HL-60/S4 treated with retinoic acid at 250 ng/mL for 4 days and 3 days (cell line): ENCODE measurements around the gene CFDP1.

Experiments
- in situ Hi-C: fragments of 300-500 bp; cut with MboI; formaldehyde crosslinking; loops from 2 replicates; pipeline ENCODE4 v1.7.0; 2022; ENCODE audit warnings: low sequenced_read_pairs

Gene CFDP1

DNA sequence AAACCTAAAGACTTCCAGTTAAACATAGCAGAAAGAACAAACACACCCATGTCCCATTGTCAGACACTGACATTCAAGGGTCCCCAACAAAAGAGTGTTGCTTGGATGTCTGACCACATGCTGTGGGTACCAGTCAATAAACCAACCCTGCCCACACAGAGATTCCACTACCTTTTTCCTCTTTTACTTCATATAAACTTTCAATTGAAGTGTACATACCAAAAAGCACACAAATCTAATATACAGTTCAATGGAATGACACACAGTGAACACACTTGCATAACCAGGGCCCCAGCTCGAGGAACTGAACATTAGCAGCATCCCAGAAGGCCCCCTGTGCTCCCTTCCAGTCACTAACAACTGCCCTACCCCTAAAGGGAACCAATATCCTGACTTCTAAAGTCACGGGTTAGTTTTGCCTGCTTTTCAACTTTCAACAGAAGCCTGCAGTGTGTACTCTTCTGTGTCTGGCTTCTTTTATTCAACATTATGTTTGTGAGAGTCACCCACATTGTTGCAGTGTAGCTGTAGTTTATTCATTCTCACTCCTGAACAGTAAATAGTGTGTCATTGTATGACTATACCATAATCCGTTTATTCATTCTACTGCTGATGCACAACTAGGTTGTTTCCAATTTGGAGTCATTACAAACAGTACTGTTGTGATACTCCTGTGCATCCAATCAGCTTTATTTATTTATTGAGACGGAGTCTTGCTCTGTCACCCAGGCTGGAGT, 18.0 kb downstream of the CFDP1 start:
- in situ Hi-C loops = no loop called here

DNA sequence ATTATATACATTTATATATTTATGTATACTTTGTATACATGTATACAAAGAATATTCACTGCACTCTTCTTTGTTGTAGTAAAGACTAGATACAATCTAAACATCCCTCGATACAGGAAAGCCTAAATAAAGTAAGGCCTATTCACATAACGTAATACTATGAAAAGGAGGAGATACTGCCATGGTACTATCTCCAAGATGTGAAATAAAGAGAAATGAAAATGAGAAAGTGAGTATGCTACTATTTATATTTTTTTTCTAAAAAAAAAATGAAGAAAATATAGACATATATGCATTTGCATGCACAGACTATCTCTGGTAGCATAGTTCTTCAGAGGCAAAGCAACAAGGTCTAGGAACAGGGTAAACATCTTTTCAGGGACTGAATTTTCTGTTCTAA, 19.4 kb downstream of the CFDP1 start:
- in situ Hi-C loops = no loop called here

DNA sequence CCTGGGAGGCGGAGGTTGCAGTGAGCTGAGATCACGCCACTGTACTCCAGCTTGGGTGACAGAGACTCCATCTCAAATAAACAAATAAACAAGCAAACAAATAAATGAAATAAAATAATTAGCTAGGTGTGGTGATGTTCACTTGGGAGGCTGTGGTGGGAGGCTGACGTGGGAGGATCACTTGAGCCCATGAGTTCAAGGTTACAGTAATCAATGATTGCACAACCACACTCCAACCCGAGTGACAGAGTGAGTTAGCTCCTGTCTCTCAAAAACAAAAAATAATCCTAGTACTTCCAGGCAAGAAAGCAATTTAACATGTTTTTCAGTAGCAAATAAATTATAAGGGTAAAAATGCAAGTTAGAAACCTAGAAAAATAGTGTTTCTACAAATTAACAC, 26.4 kb downstream of the CFDP1 start:
- in situ Hi-C loops = no loop called here

DNA sequence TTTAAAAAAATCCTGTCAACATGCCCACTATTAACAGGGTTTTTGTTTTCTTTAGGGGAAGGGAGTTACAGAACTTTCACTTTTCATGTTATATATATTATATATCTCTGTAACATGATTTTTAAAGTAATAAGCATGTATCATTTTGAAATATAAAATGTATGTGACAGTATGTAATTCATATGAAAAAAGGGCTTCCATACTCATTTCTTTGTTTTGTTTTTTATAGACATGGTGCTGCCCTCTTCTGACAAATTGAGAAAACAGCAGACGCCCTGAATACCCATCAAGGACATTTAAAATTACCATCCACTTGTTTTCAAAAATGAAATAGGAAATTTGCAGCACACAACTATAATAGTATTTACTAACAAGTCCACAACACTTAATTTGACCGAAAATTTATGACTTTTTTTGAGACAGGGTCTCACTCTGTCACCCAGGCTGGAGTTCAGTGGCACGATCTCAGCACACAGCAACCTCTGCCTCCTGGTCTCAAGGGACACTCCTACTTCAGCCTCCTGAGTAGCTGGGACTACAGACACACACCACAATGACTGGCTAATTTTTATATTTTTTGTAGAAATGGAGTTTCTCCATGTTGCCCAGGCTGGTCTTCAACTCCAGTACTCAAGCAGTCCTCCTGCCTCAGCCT, 30.4 kb downstream of the CFDP1 start:
- in situ Hi-C loops = no loop called here

DNA sequence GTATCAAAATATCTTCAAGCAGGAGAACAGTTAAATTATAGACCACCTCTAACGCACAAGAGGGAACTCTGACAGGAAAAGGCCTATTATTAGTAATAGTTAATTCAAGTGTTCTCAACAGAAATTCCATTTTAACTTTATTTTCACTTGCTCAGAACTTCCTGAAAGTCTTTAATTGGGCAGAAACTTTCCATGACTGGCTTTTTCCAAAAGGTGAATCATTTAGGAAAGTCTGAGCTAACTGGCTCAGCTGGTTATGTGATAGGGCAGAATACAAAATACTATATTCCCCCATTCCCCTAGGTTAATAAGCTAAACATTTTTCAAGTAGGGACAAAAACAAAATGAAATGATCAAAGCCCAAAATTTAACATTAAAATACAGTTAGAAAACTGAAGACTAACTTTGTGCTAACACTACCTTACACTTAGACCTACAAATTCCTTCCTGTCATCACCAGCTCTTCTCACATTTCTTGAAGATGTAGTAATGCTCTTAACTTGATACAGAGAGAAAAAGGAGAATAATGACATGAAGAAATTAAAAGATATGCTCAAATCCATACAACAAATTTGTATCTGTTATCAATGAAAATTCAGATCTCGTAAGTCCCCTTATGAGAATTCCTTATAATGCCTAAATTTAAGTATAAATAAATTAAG, 31.0 kb downstream of the CFDP1 start:
- in situ Hi-C loops = no loop called here

DNA sequence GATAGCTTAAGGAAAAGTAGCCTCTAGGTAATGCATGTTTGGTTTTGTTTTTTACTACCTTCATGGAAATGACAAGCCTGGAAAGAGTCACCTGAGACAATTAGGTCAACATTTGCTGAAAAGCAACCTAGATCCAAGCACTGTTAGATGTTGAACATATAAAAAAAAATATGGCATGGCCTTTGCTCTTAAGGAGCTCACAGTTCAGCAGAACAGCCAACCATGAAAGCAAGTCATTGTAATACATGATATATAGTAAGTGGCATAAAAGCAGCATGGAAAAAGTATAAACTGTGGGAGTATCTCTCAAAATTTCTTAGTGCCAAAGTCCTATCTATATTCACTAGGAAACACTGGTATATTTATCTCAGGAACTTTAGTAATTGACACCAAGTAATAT, 31.6 kb downstream of the CFDP1 start:
- in situ Hi-C loops = no loop called here

DNA sequence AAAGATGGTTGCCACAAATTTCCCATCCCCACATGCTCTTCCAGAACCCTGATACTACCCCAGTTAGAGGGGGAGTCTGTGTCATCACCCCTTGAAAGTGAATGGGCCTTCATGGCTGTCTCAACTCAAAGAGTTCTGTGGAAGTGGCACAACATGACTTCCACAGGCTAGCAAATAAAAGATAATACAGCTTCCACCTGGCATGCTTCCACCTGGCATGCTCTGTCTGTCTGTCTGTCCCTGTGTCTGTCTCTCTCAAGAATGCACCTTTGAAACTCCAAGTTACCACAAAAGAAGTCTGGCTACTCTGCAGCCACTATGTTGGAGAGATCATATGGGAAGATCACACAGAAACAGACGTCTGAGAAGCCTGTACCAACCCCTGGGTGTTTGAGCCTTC, 35.0 kb downstream of the CFDP1 start:
- in situ Hi-C loops = loop anchor here (25.0 kb wide), 1 partner anchor 186 kb away; the partner anchor contains the start of genes CTRB1 and CTRB2

DNA sequence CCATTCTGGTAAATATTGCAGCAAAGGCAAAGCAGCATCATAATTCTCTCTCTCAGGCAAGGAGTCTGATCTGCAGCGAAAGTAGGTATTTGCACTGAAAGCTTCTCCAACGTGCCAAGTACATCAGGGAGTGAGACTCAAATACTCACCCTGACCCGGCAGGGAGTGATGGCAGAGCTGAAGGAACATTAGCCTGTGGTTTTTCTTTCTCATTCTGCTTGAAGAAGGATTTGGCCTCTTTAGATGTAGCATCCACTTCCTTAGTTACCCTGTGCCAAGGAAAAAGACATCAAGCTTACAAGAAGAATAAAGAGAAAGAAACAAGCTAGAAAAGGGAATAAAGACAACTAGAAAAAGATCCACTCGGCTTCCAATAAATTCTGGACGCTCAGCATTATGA, 38.4 kb downstream of the CFDP1 start:
- in situ Hi-C loops = loop anchor here (25.0 kb wide), 1 partner anchor 183 kb away; the partner anchor contains the start of genes CTRB1 and CTRB2

DNA sequence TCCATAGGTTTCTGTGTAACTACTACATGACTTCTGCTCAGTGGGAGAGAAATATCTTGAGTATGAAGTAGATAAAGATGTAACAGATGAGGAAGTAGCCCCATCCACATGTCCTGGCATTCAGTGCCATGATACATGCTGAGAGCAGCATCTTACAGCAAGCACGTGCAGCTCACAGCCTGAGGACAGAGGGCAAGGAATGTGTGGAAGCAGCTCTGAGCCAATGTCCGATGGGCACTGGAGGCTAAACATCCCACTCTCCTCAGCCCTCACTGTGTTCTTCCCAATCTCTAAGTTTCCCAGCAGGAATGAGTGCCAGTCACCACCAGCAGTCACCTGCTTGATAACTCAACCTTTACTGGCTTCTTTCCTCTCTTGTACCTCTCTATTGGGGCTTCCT, 40.4 kb downstream of the CFDP1 start:
- in situ Hi-C loops = loop anchor here (25.0 kb wide), 1 partner anchor 181 kb away; the partner anchor contains the start of genes CTRB1 and CTRB2

DNA sequence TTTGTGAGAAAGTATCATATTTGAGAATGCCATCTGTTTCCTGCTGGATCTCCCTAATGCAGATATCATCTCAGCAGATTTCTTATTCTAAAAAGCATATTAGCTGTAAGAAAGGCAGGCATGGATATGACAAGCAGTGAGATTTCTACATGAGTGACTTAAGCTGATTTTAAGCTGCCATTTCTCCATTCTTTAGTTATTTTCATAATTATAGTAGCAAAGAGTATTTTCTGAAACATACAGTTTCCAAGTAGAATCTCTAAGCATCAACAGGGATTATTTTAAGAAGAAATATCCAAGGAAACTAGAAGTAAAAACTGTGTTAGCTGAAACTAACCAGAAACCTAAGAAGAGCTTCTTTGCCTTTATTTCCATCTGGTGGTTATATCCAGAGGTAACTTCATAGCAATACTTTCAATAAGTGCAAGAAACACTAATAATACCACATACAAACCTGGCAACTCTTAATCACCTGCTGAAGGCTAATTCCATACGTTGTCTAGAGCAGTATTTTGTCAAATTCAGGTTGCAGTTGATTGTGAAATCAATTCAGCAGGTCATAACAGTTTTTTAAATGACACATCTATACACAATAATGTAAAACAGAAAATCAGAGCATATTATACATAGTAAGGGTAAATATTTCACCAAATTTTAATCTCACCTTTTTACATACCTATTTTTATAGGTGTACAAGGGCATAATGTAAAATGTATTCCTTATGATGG, 42.2 kb downstream of the CFDP1 start:
- in situ Hi-C loops = loop anchor here (25.0 kb wide), 1 partner anchor 179 kb away; the partner anchor contains the start of genes CTRB1 and CTRB2

DNA sequence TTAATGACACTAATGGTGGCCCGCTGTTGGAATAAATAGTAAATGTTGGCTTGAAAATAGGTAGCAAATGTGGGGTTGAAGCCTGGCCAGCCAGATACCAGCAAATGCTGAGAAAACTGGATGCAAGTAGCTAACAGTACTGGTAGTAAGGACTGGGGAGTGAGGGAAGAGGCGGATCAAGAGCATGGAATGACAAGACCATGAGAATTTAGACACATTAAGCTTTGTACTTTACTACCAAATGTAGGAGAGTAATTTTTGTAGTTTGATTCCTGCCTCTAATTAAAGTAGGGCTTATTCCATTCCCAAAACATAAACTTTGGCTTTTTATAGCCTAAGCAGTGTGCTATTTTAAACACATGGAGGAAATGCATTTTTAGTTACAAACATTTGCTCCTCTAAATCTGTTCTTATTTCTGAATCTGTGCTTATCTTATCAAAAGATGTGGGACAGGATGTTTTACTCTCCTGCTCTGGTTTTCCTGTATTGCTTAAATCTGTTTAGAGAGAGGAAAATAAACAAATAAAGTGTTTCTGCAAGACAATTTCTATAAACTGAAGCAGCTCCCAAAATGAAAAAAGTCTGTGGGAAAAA, 44.1 kb downstream of the CFDP1 start:
- in situ Hi-C loops = loop anchor here (25.0 kb wide), 1 partner anchor 177 kb away; the partner anchor contains the start of genes CTRB1 and CTRB2

DNA sequence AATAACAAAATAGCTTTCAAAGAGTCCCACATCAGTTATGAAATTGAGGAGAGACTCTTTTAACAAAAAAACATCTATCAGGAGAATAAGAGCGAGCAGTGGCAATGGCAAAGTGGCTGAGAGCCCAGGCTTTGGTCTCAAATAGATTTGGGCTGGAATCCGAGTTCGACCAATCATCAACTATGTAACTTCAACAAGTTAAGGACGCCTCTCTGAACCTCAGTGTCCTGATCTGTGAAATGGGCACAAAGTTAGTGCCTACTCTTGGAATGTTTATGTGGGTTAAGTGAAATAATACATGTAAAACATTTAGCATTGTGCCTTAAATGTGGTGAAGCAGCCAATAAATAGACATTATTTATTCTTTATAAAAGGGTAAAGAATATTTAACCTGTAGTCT, 45.4 kb downstream of the CFDP1 start:
- in situ Hi-C loops = loop anchor here (25.0 kb wide), 1 partner anchor 176 kb away; the partner anchor contains the start of genes CTRB1 and CTRB2

DNA sequence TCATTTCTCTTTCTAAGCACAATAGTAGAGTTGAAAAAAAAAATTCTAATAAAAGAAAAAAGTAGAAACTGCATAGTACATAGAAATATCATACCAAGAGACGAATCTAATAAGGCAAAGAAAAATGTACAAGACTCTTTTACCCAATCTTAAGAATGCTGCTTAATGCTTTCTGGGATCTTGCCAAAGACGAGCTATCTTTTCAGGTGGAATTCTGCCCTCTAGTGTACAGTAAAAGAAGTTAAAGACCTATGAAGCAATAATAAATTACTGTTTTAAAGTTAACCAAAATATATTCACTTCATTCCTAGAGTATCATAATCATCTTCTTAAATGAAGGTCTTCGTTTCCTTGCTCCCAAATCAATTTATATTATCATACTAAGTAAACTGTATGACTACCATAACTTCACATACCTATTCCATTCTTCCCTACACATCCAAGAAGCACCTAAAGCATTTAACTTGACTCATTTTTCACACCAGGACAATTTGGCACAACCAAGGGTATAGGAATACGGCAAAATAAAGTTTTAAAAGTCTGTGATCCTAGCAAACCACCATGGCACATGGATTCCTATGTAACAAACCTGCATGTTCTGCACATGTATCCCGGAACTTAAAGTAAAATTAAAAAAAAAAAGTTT, 47.7 kb downstream of the CFDP1 start:
- in situ Hi-C loops = loop anchor here (25.0 kb wide), 1 partner anchor 173 kb away; the partner anchor contains the start of genes CTRB1 and CTRB2

DNA sequence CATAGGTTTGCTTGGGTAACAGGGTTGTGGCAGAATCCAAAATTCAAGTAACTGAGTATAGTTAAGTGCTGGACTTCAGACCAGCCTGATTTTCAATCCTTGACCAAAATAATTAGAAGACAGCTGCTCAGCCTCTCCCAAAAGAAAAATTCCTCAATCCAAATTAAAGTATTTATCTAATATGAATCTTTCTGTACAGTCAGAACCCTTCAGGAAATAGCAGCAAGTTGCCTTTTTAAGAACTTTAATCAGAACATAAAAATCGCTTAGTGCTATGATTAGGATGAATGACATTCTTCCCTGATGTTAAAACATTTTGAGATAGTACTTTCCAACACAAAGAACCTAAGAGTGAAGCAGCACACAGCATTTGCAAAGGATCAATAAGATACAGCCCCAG, 50.2 kb downstream of the CFDP1 start:
- in situ Hi-C loops = loop anchor here (25.0 kb wide), 1 partner anchor 171 kb away; the partner anchor contains the start of genes CTRB1 and CTRB2

DNA sequence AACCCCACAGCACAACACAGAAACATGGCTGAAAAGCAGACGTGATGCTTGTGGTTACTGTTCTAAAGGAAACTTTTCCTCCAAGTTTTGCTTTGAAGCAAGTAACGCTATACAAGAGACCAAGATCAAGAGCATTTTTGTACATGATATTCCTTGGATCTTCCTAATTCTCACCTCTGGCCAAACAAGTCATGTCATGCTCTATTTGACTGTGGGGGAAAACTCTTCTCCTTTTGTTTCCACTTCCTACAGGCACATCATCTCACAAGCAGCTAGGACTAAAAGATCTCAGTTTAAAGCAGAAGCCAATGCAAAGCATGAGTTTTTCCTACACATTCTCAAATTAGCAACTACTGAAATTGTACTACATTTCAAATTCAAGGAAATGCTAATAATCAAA, 50.7 kb downstream of the CFDP1 start:
- in situ Hi-C loops = loop anchor here (25.0 kb wide), 1 partner anchor 170 kb away; the partner anchor contains the start of genes CTRB1 and CTRB2

DNA sequence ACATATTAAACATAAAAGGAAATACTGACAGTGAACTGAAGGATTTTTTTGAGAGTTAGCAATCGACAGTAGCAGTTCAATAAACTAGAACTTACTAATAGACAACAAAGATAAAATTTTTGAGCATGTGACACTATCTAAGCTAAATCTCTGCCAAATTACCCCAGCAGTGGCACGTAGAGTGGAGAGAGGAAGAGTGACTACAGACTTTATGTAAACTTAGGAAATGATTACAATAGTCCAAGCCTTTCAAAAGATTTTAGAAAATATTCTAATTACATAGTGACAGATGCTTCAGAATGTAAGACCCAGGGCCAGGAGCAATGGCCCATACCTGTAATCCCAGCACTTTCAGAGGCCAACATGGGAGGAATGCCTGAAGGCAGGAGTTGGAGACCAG, 52.4 kb downstream of the CFDP1 start:
- in situ Hi-C loops = loop anchor here (25.0 kb wide), 1 partner anchor 169 kb away; the partner anchor contains the start of genes CTRB1 and CTRB2

DNA sequence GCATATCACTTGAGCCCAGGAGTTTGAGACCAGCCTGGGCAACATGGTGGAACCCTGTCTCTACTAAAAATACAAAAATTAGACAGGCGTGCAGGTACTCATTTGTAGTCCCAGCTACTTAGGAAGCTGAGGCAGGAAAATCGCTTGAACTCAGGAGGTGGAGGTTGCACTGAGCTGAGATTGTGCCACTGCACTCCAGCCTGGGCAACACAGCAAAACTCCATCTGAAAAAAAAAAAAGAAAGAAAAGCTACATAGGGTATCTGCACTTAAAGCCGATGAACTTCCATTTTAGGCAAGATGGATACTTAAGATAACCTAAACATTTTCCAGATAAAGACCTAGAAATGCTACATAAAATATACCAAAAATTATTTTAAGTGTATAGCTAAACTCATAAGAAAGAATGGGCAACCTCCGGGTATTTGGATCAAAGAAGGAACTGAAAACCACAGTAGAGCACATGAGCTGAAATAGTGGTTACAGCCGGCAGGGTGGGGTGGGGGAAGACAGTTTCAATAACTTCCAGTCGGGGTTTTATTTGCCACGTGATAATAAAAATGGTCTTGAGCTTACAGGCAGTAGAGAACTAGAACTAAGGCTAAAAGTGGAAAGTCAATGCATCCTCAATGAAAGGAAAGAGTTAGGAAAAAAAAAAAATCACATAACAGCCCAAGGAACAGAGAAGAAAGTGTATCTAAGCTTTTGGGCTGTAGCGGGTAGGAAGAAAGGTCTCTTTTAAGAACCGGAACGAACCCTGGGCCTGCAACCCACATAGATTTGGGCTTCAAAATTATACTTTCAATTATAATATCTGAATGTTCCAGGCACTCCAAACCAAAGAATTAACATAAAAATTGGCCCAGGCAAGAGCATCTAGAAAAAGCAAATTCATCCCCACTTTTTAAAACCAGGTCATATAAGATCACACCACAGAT, 53.1 kb downstream of the CFDP1 start:
- in situ Hi-C loops = loop anchor here (25.0 kb wide), 1 partner anchor 168 kb away; the partner anchor contains the start of genes CTRB1 and CTRB2

DNA sequence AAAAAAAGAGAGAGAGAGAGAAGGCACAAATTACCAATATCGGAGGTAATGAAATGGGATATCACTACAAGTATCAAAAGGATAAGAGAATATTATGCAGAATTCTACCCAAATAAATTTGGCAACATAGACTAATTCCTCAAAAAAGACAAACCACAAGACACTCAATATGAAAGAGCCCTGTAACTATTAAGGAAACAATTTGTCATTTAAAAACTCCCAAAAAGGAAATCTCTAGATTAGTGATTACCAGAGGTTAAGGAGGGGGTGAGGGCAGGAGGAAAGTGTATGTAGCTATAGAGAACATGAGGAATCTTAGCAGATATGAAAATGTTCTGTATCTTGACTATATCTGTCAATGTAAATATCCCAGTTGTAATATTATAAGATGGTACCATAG, 54.0 kb downstream of the CFDP1 start:
- in situ Hi-C loops = loop anchor here (25.0 kb wide), 1 partner anchor 167 kb away; the partner anchor contains the start of genes CTRB1 and CTRB2
